ENCODE data around the gene PTGDR2. TPM values are rescaled to one million over a fixed set of nuclear protein-coding genes. Genes with fewer than 3 reads are reported as not detected.

The PTGDR2 gene
- polyA plus RNA-seq (2013, experiment 1 of 2) = 0.13 TPM
- 0.11 TPM for polyA plus RNA-seq (2013, experiment 2 of 2)

DNA sequence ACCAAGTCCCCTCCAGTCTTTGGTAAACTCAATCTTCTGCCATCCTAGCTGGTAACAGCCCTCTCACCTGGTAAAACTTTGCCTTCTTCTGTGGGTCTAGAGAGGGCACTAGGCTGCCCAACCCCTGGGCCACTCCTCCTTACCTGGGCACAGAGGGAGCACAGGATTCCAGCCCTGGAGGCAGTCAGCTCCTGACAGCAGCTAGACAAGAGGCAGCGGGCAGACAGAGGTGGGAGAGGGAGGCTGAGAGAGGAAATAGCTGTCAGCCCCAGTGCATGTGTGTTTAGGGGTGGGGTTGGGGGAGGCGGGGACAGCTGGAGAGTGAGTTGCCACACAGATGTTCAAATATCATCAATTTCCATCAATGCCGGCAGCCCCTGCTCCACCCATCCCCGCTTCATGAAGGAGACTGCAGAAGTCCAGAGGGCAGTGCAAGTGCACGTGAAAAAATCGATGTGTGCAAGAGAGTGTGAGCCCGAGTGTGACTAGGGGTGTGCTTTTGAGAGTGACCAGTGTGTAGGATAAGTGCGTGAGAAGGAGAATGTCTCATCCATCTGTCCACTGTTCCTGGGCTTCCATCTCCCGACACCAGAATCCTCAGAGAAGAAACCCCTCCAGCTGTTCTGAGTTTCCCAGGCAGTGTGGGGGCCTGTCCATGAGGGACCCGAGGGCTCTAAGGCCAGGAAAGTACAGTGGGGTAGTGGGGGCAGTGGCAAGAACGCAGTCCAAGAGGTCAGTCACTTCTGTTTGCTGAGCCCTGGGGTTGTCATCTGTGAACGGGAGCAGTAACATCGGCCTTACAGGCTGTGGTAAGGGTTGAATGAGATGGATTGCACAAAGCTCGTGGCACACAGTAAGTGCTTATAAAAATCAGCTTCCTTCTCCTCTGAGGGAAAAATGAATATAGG lies at the start of gene PTGDR2:
Gene PTGDR2 (minus strand): TSS at position 225 of the 908 bp plus-strand sequence. CDS start 2,228 bp downstream, outside the sequence.
- H3K36me3 ChIP-seq (replicated peaks in 1 of 2; ENCODE audit: control insufficient read depth in 2 of 2, insufficient read depth in 2 of 2, low read length in 2 of 2) = peaks cover 4 to 8% of the 10 kb centered on the region in 2 donors
- H2BK12ac ChIP-seq (ENCODE audit: low read length) = no peak within 1 kb of the TSS
- no peak within 1 kb of the TSS for H2AK5ac ChIP-seq (ENCODE audit: low read depth, low read length)
- H3K18ac ChIP-seq (ENCODE audit: low read length) = no peak within 1 kb of the TSS
- H3K14ac ChIP-seq (ENCODE audit: low read length) = no peak within 1 kb of the TSS
- no peak within 1 kb of the TSS for H3K9ac ChIP-seq (ENCODE audit: low read depth, low read length, poor library complexity)
- no peak within 1 kb of the TSS for H3K4me3 ChIP-seq (ENCODE audit: low read length in 2 of 2)
- H3K4me1 ChIP-seq (ENCODE audit: control insufficient read depth in 2 of 2, insufficient read depth in 1 of 2, low read depth in 1 of 2, low read length in 2 of 2) = peaks cover 0 to 3% of the 10 kb centered on the region in 2 donors
- no peak within 1 kb of the TSS for H3K4ac ChIP-seq (ENCODE audit: low read length)
- no peak for DNase-seq (ENCODE audit: low spot score)
- H2AFZ ChIP-seq (ENCODE audit: low read length) = no peak within 1 kb of the TSS
- H2BK5ac ChIP-seq (ENCODE audit: low read length) = no peak within 1 kb of the TSS
- no peak within 1 kb of the TSS for H3K27ac ChIP-seq (replicated peaks; ENCODE audit: low read length)
- WGBS, 2 donors (ENCODE audit: extremely low coverage in 2 of 2, insufficient read length in 2 of 2, insufficient replicate concordance in 1 of 2) = no CpG with 5 or more reads among the region's 14 CpGs
- no peak within 1 kb of the TSS for H2BK15ac ChIP-seq (ENCODE audit: low read length)
- H2BK120ac ChIP-seq (ENCODE audit: low read depth, low read length) = no peak within 1 kb of the TSS
- H3K27me3 ChIP-seq (ENCODE audit: control insufficient read depth in 3 of 3, insufficient read depth in 3 of 3, low read depth in 1 of 3, low read length in 3 of 3) = no peaks in the 10 kb centered on the region
- H3K23ac ChIP-seq (ENCODE audit: low read depth, low read length, poor library complexity) = no peak within 1 kb of the TSS
- H4K91ac ChIP-seq (ENCODE audit: low read depth, low read length, poor library complexity) = no peak within 1 kb of the TSS
- H3K9me3 ChIP-seq (replicated peaks in 1 of 2; ENCODE audit: control insufficient read depth in 2 of 2, insufficient read depth in 1 of 2, low read depth in 1 of 2, low read length in 2 of 2) = no peaks in the 10 kb centered on the region
- H3K4me2 ChIP-seq (ENCODE audit: insufficient read depth, low read length, poor library complexity, severe bottlenecking) = no peak within 1 kb of the TSS
- H4K8ac ChIP-seq (ENCODE audit: low read depth, low read length) = no peak within 1 kb of the TSS
- no peaks in the 10 kb centered on the region for H3K79me1 ChIP-seq (ENCODE audit: low read depth, low read length)

DNA sequence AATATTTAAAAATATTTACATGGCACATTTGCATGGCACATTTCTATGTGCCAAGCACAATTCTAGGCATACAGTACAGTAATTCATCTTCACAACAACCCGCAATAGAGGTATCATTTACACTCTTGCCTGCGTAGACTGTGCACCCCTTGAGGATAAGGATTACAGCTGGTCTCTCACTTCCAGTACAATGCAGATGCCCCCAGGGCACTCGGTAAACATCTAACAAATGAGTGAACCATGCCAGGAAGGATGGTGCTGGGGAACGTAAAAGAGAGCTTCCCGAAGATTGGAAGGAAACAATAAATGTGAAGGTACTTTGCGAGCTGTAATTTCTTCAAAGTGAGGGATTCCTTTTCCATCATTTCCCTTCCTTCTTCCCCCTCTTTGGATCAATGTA lies 49.3 kb upstream of the PTGDR2 start:
- Histone ChIP-seq H3K23ac (ENCODE audit: low read depth, low read length, poor library complexity) (no peak overlapping the region), H2AFZ (ENCODE audit: low read length) (no peak overlapping the region), H3K9me3 (replicated peaks in 1 of 2; ENCODE audit: control insufficient read depth in 2 of 2, insufficient read depth in 1 of 2, low read depth in 1 of 2, low read length in 2 of 2) (no peaks in the 10 kb centered on the region), H3K27ac (replicated peaks; ENCODE audit: low read length) (no peak overlapping the region), H2BK5ac (ENCODE audit: low read length) (no peak overlapping the region), H3K4ac (ENCODE audit: low read length) (no peak overlapping the region), H3K4me2 (ENCODE audit: insufficient read depth, low read length, poor library complexity, severe bottlenecking) (peak overlapping the region; percentile 55), H2AK5ac (ENCODE audit: low read depth, low read length) (no peak overlapping the region), H3K36me3 (replicated peaks in 1 of 2; ENCODE audit: control insufficient read depth in 2 of 2, insufficient read depth in 2 of 2, low read length in 2 of 2) (peaks cover 30 to 52% of the 10 kb centered on the region in 2 donors), H3K18ac (ENCODE audit: low read length) (no peak overlapping the region), H2BK120ac (ENCODE audit: low read depth, low read length) (no peak overlapping the region), H3K4me1 (ENCODE audit: control insufficient read depth in 2 of 2, insufficient read depth in 1 of 2, low read depth in 1 of 2, low read length in 2 of 2) (peaks cover 6 to 13% of the 10 kb centered on the region in 2 donors), H4K8ac (ENCODE audit: low read depth, low read length) (no peak overlapping the region), H3K14ac (ENCODE audit: low read length) (no peak overlapping the region), H3K4me3 (ENCODE audit: low read length in 2 of 2) (peak overlapping the region in 1 of 2 donors; percentile 77), H4K91ac (ENCODE audit: low read depth, low read length, poor library complexity) (no peak overlapping the region), H3K9ac (ENCODE audit: low read depth, low read length, poor library complexity) (no peak overlapping the region), H3K27me3 (ENCODE audit: control insufficient read depth in 3 of 3, insufficient read depth in 3 of 3, low read depth in 1 of 3, low read length in 3 of 3) (peaks cover 0 to 2% (median 0%) of the 10 kb centered on the region in 3 experiments), H2BK15ac (ENCODE audit: low read length) (no peak overlapping the region), H2BK12ac (ENCODE audit: low read length) (no peak overlapping the region), H3K79me1 (ENCODE audit: low read depth, low read length) (peaks cover 11% of the 10 kb centered on the region)
- no CpG with 5 or more reads among the region's 6 CpGs for WGBS, 2 donors (ENCODE audit: extremely low coverage in 2 of 2, insufficient read length in 2 of 2, insufficient replicate concordance in 1 of 2)
- no peak for DNase-seq (ENCODE audit: low spot score)

DNA sequence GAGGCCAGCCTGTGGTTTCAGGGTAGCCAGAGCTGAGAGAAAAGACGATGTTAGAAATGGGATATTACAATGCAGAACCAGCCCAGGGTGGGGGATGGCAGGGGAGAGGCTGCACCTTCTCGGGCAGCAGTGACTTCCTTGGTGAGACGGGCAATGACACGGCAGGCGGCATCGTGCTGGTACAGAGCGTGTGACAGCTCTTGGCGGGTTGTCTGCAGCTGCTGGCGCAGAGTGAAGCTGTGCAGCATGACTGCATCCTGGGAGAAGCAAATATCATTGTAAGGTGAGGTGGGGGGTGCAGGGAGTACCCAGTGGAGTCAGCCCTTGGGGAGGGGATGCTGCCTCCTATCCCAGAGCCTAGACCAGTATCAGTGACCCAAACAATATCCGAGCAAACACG lies 46.9 kb upstream of the PTGDR2 start:
- no peak for DNase-seq (ENCODE audit: low spot score)
- no CpG with 5 or more reads among the region's 11 CpGs for WGBS, 2 donors (ENCODE audit: extremely low coverage in 2 of 2, insufficient read length in 2 of 2, insufficient replicate concordance in 1 of 2)

GRCh38 chr11:60900673-60901404 lies 45.1 kb upstream of the PTGDR2 start:
- DNase-seq (ENCODE audit: low spot score) = no peak
- H2AFZ ChIP-seq (ENCODE audit: low read length) = no peak overlapping the region

More for the DNA sequence above, 46.9 kb upstream of the PTGDR2 start:
- no peaks in the 10 kb centered on the region for H3K9me3 ChIP-seq (replicated peaks in 1 of 2; ENCODE audit: control insufficient read depth in 2 of 2, insufficient read depth in 1 of 2, low read depth in 1 of 2, low read length in 2 of 2)
- no peaks in the 10 kb centered on the region for H3K27me3 ChIP-seq (ENCODE audit: control insufficient read depth in 3 of 3, insufficient read depth in 3 of 3, low read depth in 1 of 3, low read length in 3 of 3)
- H3K14ac ChIP-seq (ENCODE audit: low read length) = no peak overlapping the region
- peaks cover 11% of the 10 kb centered on the region for H3K79me1 ChIP-seq (ENCODE audit: low read depth, low read length)
- H2AFZ ChIP-seq (ENCODE audit: low read length) = no peak overlapping the region
- no peak overlapping the region for H2BK12ac ChIP-seq (ENCODE audit: low read length)
- H3K36me3 ChIP-seq (replicated peaks in 1 of 2; ENCODE audit: control insufficient read depth in 2 of 2, insufficient read depth in 2 of 2, low read length in 2 of 2) = peaks cover 47 to 76% of the 10 kb centered on the region in 2 donors
- no peak overlapping the region for H3K4me3 ChIP-seq (ENCODE audit: low read length in 2 of 2)
- H3K4me2 ChIP-seq (ENCODE audit: insufficient read depth, low read length, poor library complexity, severe bottlenecking) = no peak overlapping the region
- H3K4me1 ChIP-seq (ENCODE audit: control insufficient read depth in 2 of 2, insufficient read depth in 1 of 2, low read depth in 1 of 2, low read length in 2 of 2) = peaks cover 6 to 13% of the 10 kb centered on the region in 2 donors
- H2BK15ac ChIP-seq (ENCODE audit: low read length) = no peak overlapping the region
- no peak overlapping the region for H3K27ac ChIP-seq (replicated peaks; ENCODE audit: low read length)
- no peak overlapping the region for H2BK120ac ChIP-seq (ENCODE audit: low read depth, low read length)
- H3K18ac ChIP-seq (ENCODE audit: low read length) = no peak overlapping the region
- H4K8ac ChIP-seq (ENCODE audit: low read depth, low read length) = no peak overlapping the region
- H2BK5ac ChIP-seq (ENCODE audit: low read length) = no peak overlapping the region
- H3K23ac ChIP-seq (ENCODE audit: low read depth, low read length, poor library complexity) = no peak overlapping the region
- H3K4ac ChIP-seq (ENCODE audit: low read length) = no peak overlapping the region
- no peak overlapping the region for H2AK5ac ChIP-seq (ENCODE audit: low read depth, low read length)
- no peak overlapping the region for H3K9ac ChIP-seq (ENCODE audit: low read depth, low read length, poor library complexity)
- no peak overlapping the region for H4K91ac ChIP-seq (ENCODE audit: low read depth, low read length, poor library complexity)

More at GRCh38 chr11:60900673-60901404, 45.1 kb upstream of the PTGDR2 start:
- no peak overlapping the region for H2BK15ac ChIP-seq (ENCODE audit: low read length)
- H3K4me2 ChIP-seq (ENCODE audit: insufficient read depth, low read length, poor library complexity, severe bottlenecking) = no peak overlapping the region
- no peaks in the 10 kb centered on the region for H3K9me3 ChIP-seq (replicated peaks in 1 of 2; ENCODE audit: control insufficient read depth in 2 of 2, insufficient read depth in 1 of 2, low read depth in 1 of 2, low read length in 2 of 2)
- H2BK120ac ChIP-seq (ENCODE audit: low read depth, low read length) = no peak overlapping the region
- H4K8ac ChIP-seq (ENCODE audit: low read depth, low read length) = no peak overlapping the region
- H3K18ac ChIP-seq (ENCODE audit: low read length) = no peak overlapping the region
- H3K14ac ChIP-seq (ENCODE audit: low read length) = no peak overlapping the region
- no peak overlapping the region for H4K91ac ChIP-seq (ENCODE audit: low read depth, low read length, poor library complexity)
- no CpG with 5 or more reads among the region's 13 CpGs for WGBS, 2 donors (ENCODE audit: extremely low coverage in 2 of 2, insufficient read length in 2 of 2, insufficient replicate concordance in 1 of 2)
- no peak overlapping the region for H3K27ac ChIP-seq (replicated peaks; ENCODE audit: low read length)
- H2BK12ac ChIP-seq (ENCODE audit: low read length) = no peak overlapping the region
- no peak overlapping the region for H2BK5ac ChIP-seq (ENCODE audit: low read length)
- H3K36me3 ChIP-seq (replicated peaks in 1 of 2; ENCODE audit: control insufficient read depth in 2 of 2, insufficient read depth in 2 of 2, low read length in 2 of 2) = peaks cover 57 to 94% of the 10 kb centered on the region in 2 donors
- H3K79me1 ChIP-seq (ENCODE audit: low read depth, low read length) = peaks cover 11% of the 10 kb centered on the region
- no peak overlapping the region for H2AK5ac ChIP-seq (ENCODE audit: low read depth, low read length)
- H3K4ac ChIP-seq (ENCODE audit: low read length) = no peak overlapping the region
- no peak overlapping the region for H3K23ac ChIP-seq (ENCODE audit: low read depth, low read length, poor library complexity)
- H3K27me3 ChIP-seq (ENCODE audit: control insufficient read depth in 3 of 3, insufficient read depth in 3 of 3, low read depth in 1 of 3, low read length in 3 of 3) = no peaks in the 10 kb centered on the region
- H3K9ac ChIP-seq (ENCODE audit: low read depth, low read length, poor library complexity) = no peak overlapping the region
- H3K4me1 ChIP-seq (ENCODE audit: control insufficient read depth in 2 of 2, insufficient read depth in 1 of 2, low read depth in 1 of 2, low read length in 2 of 2) = peaks cover 6 to 9% of the 10 kb centered on the region in 2 donors
- no peak overlapping the region for H3K4me3 ChIP-seq (ENCODE audit: low read length in 2 of 2)
